ENCODE results near the gene EPN2.
"Not testable (repeated sequence)": the region's sequence is repeated elsewhere in the genome, so short reads cannot be mapped to it uniquely, and the experiment has no call there.

The EPN2 gene

GRCh38 chr17:19345486-19346350 lies 108.6 kb downstream of the EPN2 start:
- no peak for DNase-seq (ENCODE audit: low spot score)

- DNase-seq (ENCODE audit: low spot score): peak; percentile 46
These were observed 109.4 kb downstream of the EPN2 start for GRCh38 chr17:19346351-19347255.

GRCh38 chr17:19347323-19348080 lies 110.3 kb downstream of the EPN2 start:
- DNase-seq (ENCODE audit: low spot score): no peak

GRCh38 chr17:19348081-19348650 lies 111.0 kb downstream of the EPN2 start:
- no peak for DNase-seq (ENCODE audit: low spot score)

- no peak for DNase-seq (ENCODE audit: low spot score)
These were observed 111.6 kb downstream of the EPN2 start for GRCh38 chr17:19348806-19349205.

GRCh38 chr17:19353401-19353800 lies 116.2 kb downstream of the EPN2 start:
- not testable (repeated sequence) for DNase-seq (ENCODE audit: low spot score)

GRCh38 chr17:19354748-19355147 lies 117.6 kb downstream of the EPN2 start:
- DNase-seq (ENCODE audit: low spot score): no peak

- DNase-seq (ENCODE audit: low spot score): no peak
These were observed 120.2 kb downstream of the EPN2 start for GRCh38 chr17:19357351-19357750.

GRCh38 chr17:19357761-19358160 lies 120.6 kb downstream of the EPN2 start:
- no peak for DNase-seq (ENCODE audit: low spot score)

- no peak for DNase-seq (ENCODE audit: low spot score)
These were observed 122.0 kb downstream of the EPN2 start for GRCh38 chr17:19359151-19359550.

GRCh38 chr17:19359856-19360255 lies 122.7 kb downstream of the EPN2 start:
- no peak for DNase-seq (ENCODE audit: low spot score)

- DNase-seq (ENCODE audit: low spot score): no peak
These were observed 123.6 kb downstream of the EPN2 start for GRCh38 chr17:19360772-19361171.

- no peak for DNase-seq (ENCODE audit: low spot score)
These were observed 124.2 kb downstream of the EPN2 start for GRCh38 chr17:19361326-19361725.

- no peak for DNase-seq (ENCODE audit: low spot score)
These were observed 124.7 kb downstream of the EPN2 start for GRCh38 chr17:19361944-19362276.

- DNase-seq (ENCODE audit: low spot score): peak; percentile 85
These were observed 125.3 kb downstream of the EPN2 start, which contains the start of gene B9D1 for GRCh38 chr17:19362277-19363113. TSS of gene B9D1 (minus strand) at chr17:19362723. CDS start at chr17:19362569, 154 bp downstream.

GRCh38 chr17:19363114-19363438 lies 125.9 kb downstream of the EPN2 start:
- no peak for DNase-seq (ENCODE audit: low spot score)

- no peak for DNase-seq (ENCODE audit: low spot score)
These were observed 126.4 kb downstream of the EPN2 start for GRCh38 chr17:19363460-19364035.

GRCh38 chr17:19364699-19365498 lies 127.7 kb downstream of the EPN2 start:
- no peak for DNase-seq (ENCODE audit: low spot score)

GRCh38 chr17:19365499-19365817 lies 128.3 kb downstream of the EPN2 start:
- DNase-seq (ENCODE audit: low spot score): no peak

Data from NAMALWA (cell line).